Fibroblast of villous mesenchyme (primary cell): ENCODE measurements around the gene USP6NL. TPM values are rescaled to one million over a fixed set of nuclear protein-coding genes. Genes with fewer than 3 reads are reported as not detected.

Source experiments
- DNase-seq: peaks from one replicate; pipeline ENCODE4 v3.0.0-alpha.2; 2010; ENCODE audit warnings: low read depth
- H3K4me3 ChIP-seq: 2 replicates; pipeline ENCODE4 v1.5.1; 2011; ENCODE audit warnings: low read depth, mild to moderate bottlenecking, low read length
- CTCF ChIP-seq: IDR thresholded peaks from 2 replicates; pipeline ENCODE4 v1.5.1; 2012; ENCODE audit warnings: low read depth, mild to moderate bottlenecking, low read length; ENCODE audit not compliant: insufficient read depth
- total RNA-seq: library from RNA; depleted of rRNA; stranded (reverse); fragments of >200 nt; gene quantifications from 2 replicates; pipeline ENCODE4 v1.2.3, GENCODE V29; 2012

The USP6NL gene
- total RNA-seq, 1 donor, result 12.5 TPM

GRCh38 chr10:11411926-11412545, 199.4 kb downstream of the USP6NL start:
- DNase-seq, result no peak
- H3K4me3 ChIP-seq, result no peak overlapping the region
- peak; percentile 16 for TF ChIP-seq CTCF

GRCh38 chr10:11409357-11409756, 202.1 kb downstream of the USP6NL start:
- DNase-seq, result no peak
- no peak overlapping the region for H3K4me3 ChIP-seq
- no peak for TF ChIP-seq CTCF

GRCh38 chr10:11407939-11408338, 203.5 kb downstream of the USP6NL start:
- no peak for DNase-seq
- H3K4me3 ChIP-seq, result no peak overlapping the region
- no peak for TF ChIP-seq CTCF

GRCh38 chr10:11406746-11407145, 204.7 kb downstream of the USP6NL start:
- no peak overlapping the region for H3K4me3 ChIP-seq
- no peak for TF ChIP-seq CTCF
- DNase-seq, result no peak

GRCh38 chr10:11404901-11405300, 206.5 kb downstream of the USP6NL start:
- no peak for TF ChIP-seq CTCF
- no peak overlapping the region for H3K4me3 ChIP-seq
- no peak for DNase-seq

Other genes starting within 250 kb of the USP6NL start
- 1.3 and 12.6 TPM in 2 replicates for gene ECHDC3, start 130.7 kb upstream of the USP6NL start, total RNA-seq
- 1.9 and 3.9 TPM in 2 replicates for gene PROSER2, start 211.7 kb upstream of the USP6NL start, total RNA-seq